SIG-M5 (cell line): Measurements from ENCODE around the gene PAX6.

Experiments
- DNase-seq: peaks from one replicate; lab custom pipeline; 2025; lab: John Stamatoyannopoulos, UW

PAX6 gene

GRCh38 chr11:31822175-31822926 is 11.2 kb upstream of the PAX6 start:
- no peak for DNase-seq

GRCh38 chr11:31821766-31822165 is 10.6 kb upstream of the PAX6 start:
- DNase-seq = no peak

GRCh38 chr11:31821235-31821764 is 10.2 kb upstream of the PAX6 start:
- DNase-seq = no peak

- no peak for DNase-seq
Measured at GRCh38 chr11:31820438-31820818, 9.3 kb upstream of the PAX6 start.

- no peak for DNase-seq
Measured at GRCh38 chr11:31819621-31820437, 8.7 kb upstream of the PAX6 start.

- DNase-seq = no peak
Measured at GRCh38 chr11:31818874-31819331, 7.8 kb upstream of the PAX6 start.

GRCh38 chr11:31818425-31818755 is 7.3 kb upstream of the PAX6 start:
- no peak for DNase-seq

- no peak for DNase-seq
Measured at GRCh38 chr11:31817621-31818424, 6.7 kb upstream of the PAX6 start.

- no peak for DNase-seq
Measured at GRCh38 chr11:31817054-31817620, 6.0 kb upstream of the PAX6 start.

- DNase-seq = no peak
Measured at GRCh38 chr11:31816468-31817053, 5.4 kb upstream of the PAX6 start.

- no peak for DNase-seq
Measured at GRCh38 chr11:31815711-31816467, 4.8 kb upstream of the PAX6 start.

- DNase-seq = no peak
Measured at GRCh38 chr11:31814176-31814868, 3.2 kb upstream of the PAX6 start.

- DNase-seq = no peak
Measured at GRCh38 chr11:31813391-31814175, 2.5 kb upstream of the PAX6 start.

- no peak for DNase-seq
Measured at GRCh38 chr11:31812383-31813381, 1.6 kb upstream of the PAX6 start.

- no peak for DNase-seq
Measured at GRCh38 chr11:31809857-31810778, 1.0 kb downstream of the PAX6 start.

GRCh38 chr11:31809541-31809856 is 1.6 kb downstream of the PAX6 start:
- no peak for DNase-seq
